AG04449 (cell line): ENCODE data around the gene SORL1-AS1.

Experiments
- CTCF ChIA-PET: fragments of 350-600 bp; formaldehyde crosslinking; extraction: SDS; loops from one replicate; lab custom pipeline; 2021; ENCODE audit warnings: antibody characterized with exemption; lab: Yijun Ruan, JAX
- POLR2A ChIA-PET: fragments of 400-600, 350-600 bp; formaldehyde crosslinking; extraction: SDS; loops from one replicate; lab custom pipeline; 2020; ENCODE audit warnings: antibody characterized with exemption, inconsistent platforms; lab: Yijun Ruan, JAX
- DNase-seq: peaks from one replicate; pipeline ENCODE4 v3.0.0-alpha.2; 2010; ENCODE audit warnings: low read depth, low spot score
- H3K4me3 ChIP-seq: 2 replicates; pipeline ENCODE4 v1.5.1; 2011; ENCODE audit warnings: low read depth, mild to moderate bottlenecking, control low read depth, low read length
- CTCF ChIP-seq: IDR thresholded peaks from one replicate; pipeline ENCODE4 v1.5.1; 2011; ENCODE audit warnings: mild to moderate bottlenecking, moderate library complexity, low read length, control low read depth, inconsistent platforms; ENCODE audit not compliant: insufficient read depth; ENCODE audit errors: missing control alignments

The SORL1-AS1 gene

DNA sequence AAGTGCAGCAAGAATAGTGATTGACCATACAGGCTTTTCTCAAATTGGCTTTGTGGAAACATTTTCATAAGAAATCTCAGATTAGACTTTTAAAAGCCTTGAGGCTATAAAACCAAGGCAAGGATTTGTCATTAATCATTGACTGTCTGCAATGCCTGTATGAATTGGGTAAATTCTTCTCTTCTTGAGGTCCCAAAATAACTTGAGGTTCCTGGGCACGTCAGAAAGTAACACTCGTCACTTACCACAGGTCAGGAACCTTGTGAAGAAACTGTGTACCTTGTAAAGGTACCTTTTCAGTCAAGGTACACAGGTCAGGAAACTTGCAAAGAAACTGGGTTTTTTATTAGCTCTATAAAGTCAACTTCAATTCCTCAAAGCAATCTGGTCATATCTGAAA, 43.9 kb downstream of the SORL1-AS1 start:
- ChIA-PET CTCF (no interaction called here), POLR2A (no interaction called here)
- DNase-seq, result no peak
- TF ChIP-seq CTCF, result no peak
- H3K4me3 ChIP-seq, result no peak overlapping the region

GRCh38 chr11:121406291-121406690, 46.5 kb downstream of the SORL1-AS1 start:
- ChIA-PET CTCF (no interaction called here), POLR2A (no interaction called here)
- DNase-seq, result no peak
- TF ChIP-seq CTCF, result no peak
- H3K4me3 ChIP-seq, result no peak overlapping the region

DNA sequence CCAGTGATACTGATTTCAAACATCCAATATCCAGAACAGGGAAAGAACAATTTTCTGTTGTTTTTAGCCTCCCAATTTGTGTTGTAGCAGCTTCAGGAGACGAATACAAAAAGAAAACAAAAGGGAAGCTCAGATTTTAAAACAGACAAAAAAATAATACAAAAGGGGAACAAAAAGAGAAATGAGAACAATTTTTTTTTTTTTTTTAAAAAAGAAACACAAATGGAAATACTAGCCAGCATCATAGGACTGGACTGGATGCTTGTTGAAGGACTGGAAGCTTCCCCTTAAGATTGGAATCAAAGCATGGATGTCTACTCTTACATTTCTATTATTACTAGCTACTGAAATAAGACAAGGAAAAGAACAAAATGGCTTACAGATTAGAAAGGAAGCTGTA, 47.1 kb downstream of the SORL1-AS1 start:
- no peak overlapping the region for H3K4me3 ChIP-seq
- POLR2A ChIA-PET, result no interaction called here
- CTCF ChIA-PET, result no interaction called here

GRCh38 chr11:121394785-121395184, 58.0 kb downstream of the SORL1-AS1 start:
- CTCF ChIA-PET, result no interaction called here
- POLR2A ChIA-PET, result no interaction called here

More for the DNA sequence above, 47.1 kb downstream of the SORL1-AS1 start:
- no peak for TF ChIP-seq CTCF
- no peak for DNase-seq

GRCh38 chr11:121393855-121394254, 58.9 kb downstream of the SORL1-AS1 start:
- H3K4me3 ChIP-seq, result no peak overlapping the region
- TF ChIP-seq CTCF, result no peak
- no peak for DNase-seq
- ChIA-PET POLR2A (no interaction called here), CTCF (no interaction called here)

More at GRCh38 chr11:121394785-121395184, 58.0 kb downstream of the SORL1-AS1 start:
- no peak overlapping the region for H3K4me3 ChIP-seq
- TF ChIP-seq CTCF, result no peak
- no peak for DNase-seq

GRCh38 chr11:121391914-121392313, 60.9 kb downstream of the SORL1-AS1 start:
- ChIA-PET POLR2A (no interaction called here), CTCF (no interaction called here)
- DNase-seq, result no peak
- no peak overlapping the region for H3K4me3 ChIP-seq
- TF ChIP-seq CTCF, result no peak
